ENCODE results near the gene ADCY3.

Gene ADCY3

GRCh38 chr2:24926220-24926601 lies 6.2 kb upstream of the ADCY3 start:
- DNase-seq: no peak

GRCh38 chr2:24925815-24926214 lies 5.8 kb upstream of the ADCY3 start:
- DNase-seq: no peak

DNA sequence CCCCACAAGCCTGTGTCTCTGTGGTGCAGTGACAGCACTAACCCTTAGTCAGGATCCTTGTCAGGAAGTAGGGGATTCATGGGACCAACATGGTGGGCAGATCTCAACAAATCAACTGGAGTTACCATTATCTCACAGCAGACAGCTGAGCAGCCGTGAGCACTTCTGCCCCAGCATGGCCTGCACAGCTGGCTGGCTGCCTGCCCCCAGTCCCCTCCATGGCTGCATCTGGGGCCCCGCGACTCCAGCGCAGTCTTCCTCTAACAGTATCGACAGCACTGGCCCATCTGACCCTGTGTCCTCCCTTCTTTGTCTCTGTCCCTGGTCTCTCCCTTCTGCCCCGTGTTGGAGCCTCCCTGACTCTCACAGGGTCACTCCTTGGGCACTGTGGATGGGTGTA lies 4.7 kb upstream of the ADCY3 start:
- no peak for DNase-seq

GRCh38 chr2:24924266-24924665 lies 4.2 kb upstream of the ADCY3 start:
- no peak for DNase-seq

DNA sequence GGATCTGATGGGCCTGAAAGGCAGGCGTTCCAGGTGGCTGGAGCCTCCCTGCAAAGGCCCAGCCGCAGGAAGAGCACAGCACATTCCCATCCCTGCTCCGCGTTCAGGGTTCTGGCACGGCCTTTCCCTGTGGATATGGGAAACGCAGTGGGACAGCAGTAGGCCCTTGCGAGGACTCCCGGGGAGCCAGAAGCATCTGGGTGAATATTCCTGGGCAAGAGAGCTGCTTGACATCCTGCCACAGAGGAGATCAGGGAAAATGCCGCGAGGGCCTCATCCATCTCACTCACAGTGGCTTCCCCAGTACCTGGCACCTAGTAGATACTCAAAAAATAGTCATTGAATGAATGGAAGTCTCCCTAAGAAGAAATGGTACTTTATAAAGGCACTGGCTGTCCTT lies 3.1 kb upstream of the ADCY3 start:
- no peak for DNase-seq

- DNase-seq: no peak
Observed at GRCh38 chr2:24922556-24922955, 2.5 kb upstream of the ADCY3 start.

DNA sequence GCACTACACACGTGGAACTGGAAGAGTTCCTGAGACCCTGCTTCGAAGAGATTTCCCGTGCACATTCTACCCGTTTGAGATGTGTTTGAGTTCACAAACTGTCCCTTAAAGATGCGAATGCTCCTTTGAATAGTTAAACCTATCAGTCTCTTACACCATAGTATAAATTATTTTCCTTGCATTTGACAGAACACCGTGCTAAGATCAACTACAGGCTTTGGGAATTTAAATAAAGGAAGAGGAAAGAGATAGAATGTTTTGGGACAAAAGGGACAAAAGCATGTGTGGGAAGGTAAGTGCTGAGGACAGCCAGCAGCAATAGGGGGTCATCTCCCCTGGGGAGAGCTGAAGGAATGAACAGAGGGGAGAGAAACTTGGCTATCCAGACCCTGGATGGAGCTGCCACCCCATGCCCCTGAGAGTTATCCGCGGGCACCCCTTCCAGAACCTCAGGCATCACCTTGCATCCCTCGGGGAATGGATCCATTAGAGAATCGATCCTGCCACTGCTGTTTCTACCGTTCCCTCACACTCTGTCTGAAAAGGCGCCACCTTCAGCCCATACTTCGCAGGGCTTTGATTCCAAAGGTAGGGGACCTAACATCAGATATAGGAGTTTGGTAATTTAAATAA lies 888 bp upstream of the ADCY3 start:
- no peak for DNase-seq

GRCh38 chr2:24919506-24920097 lies 435 bp downstream of the ADCY3 start:
- DNase-seq: peak in 1 of 58 donors; percentile 48

GRCh38 chr2:24919037-24919505 lies 966 bp downstream of the ADCY3 start:
- DNase-seq: peak in 7 of 58 donors; percentile 8 to 46 (median 30)

GRCh38 chr2:24918326-24919036 lies 1.6 kb downstream of the ADCY3 start:
- no peak for DNase-seq

- no peak for DNase-seq
Observed at GRCh38 chr2:24917731-24918325, 2.2 kb downstream of the ADCY3 start.

DNA sequence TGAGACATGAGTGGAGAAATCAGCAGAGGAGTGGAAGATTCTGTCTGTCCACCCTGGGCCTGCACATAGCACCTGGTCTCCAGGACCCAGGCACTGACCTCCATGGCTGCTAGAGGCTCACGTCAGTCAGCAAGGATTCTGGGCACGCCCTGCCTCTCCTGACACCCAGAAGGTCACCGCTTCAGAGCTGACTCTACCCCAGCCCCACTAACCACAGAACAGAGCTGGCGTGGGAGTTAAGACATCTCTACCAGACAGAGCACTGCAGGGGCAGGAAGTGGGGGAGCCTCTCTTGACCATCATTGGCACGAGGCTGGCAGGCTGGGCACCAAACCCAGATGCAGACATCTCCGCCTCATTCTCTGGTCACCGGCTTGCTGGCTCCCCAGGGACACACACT lies 3.0 kb downstream of the ADCY3 start:
- peak in 1 of 58 donors; percentile 22 for DNase-seq

GRCh38 chr2:24915796-24916195 lies 4.2 kb downstream of the ADCY3 start:
- no peak for DNase-seq

GRCh38 chr2:24915175-24915574 lies 4.9 kb downstream of the ADCY3 start:
- no peak for DNase-seq

DNA sequence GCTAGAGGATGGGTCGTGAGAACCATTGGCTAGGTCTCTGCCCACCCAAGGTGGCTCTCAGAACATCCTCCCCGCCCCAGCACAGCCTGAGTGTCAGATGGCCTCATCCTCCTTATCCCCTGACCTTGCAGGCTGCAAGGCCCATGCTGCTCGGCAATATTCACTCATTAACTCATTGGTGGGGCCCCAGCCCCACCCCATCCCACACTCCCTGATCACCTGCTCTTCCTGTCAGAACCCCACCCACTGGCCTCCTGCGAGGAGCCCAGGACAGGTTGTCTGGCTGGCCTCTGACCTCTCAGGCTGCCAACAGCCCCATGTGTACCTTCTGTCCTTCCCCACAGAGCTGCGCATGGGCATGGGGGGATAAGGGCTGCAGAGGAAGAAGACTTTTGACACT lies 5.3 kb downstream of the ADCY3 start:
- DNase-seq: no peak

GRCh38 chr2:24913911-24914310 lies 6.1 kb downstream of the ADCY3 start:
- DNase-seq: peak in 13 of 58 donors; percentile 12 to 46 (median 34)

DNA sequence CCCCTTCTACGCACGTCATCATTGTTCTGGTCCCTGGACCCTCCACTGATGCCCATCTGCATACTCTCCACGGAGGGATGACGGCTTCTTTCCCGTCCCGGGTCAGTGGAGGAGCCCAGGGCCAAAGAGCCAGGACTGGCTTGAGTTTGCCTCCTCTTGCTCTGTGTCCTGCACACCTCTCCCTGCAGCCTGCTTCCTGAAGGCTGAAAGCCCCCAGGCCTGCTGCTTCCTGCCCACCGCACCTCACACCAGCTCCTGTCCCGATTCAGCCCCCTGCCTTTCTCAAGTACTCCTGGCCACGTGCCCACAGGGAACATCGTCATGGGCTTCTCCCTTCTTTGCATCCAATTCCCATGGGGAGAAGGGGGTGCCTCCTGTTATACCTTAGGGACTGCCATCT lies 7.1 kb downstream of the ADCY3 start:
- DNase-seq: no peak

GRCh38 chr2:24912523-24912922 lies 7.5 kb downstream of the ADCY3 start:
- no peak for DNase-seq

GRCh38 chr2:24910245-24910644 lies 9.8 kb downstream of the ADCY3 start:
- DNase-seq: no peak

DNA sequence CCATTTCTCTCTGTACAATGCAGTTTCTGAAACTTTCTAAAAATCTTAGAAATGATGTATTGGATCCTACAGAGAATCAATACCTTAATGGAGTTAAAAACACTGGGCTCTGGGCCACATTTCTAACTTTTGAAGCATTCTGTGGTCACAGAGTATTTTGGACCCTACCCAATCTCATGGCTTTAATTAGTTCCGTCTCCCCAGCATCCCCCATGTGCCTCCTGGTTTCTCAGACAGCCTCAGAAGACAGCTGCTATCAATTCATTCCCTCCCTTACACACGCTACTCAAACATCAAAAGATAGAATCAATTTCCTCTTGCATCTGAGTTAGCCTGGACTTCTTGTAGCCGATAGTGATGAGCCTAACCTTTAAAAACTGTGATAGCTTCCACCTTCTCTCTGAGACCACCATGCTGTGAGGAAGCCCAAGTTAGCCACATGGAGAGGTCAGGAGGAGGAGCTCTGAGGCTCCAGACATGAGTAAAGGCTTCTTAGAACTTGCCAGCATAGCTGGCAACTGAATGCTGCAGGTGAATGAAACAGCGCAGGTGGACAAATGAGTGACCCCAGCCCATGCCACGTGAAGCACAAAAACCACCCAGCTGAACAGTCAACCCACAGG lies 10.4 kb downstream of the ADCY3 start:
- DNase-seq: no peak

GRCh38 chr2:24908461-24908901 lies 11.6 kb downstream of the ADCY3 start:
- no peak for DNase-seq

DNA sequence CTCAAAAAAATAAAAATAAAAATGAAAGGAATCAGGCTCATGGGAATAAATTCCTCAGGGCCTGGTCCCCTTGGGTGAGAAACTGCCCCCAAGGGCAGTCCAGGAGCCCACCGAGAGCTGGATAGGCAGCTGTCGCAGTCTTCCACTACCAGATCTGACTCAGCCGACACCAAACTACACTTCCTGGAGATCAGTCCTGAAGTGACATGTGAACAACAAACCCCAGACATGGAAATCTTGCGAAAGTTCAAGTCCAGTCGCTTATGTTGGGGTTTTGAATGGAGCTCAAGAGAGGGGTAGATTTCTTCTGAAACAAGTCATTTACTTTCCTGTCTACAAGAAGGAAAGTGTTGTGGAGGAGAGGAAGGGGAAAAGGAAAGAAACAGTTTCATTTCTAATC lies 12.9 kb downstream of the ADCY3 start:
- no peak for DNase-seq
